GM12864 (cell line): ENCODE measurements around the gene UPP1.

Experiments
- DNase-seq: peaks from one replicate; pipeline ENCODE4 v3.0.0-alpha.2; 2011; ENCODE audit warnings: low read depth
- H3K4me3 ChIP-seq: 2 replicates; pipeline ENCODE4 v1.5.1; 2011; ENCODE audit warnings: mild to moderate bottlenecking, low read depth, low read length, control low read depth
- CTCF ChIP-seq: IDR thresholded peaks from 2 replicates; pipeline ENCODE4 v1.5.1; 2011; ENCODE audit warnings: low read depth, mild to moderate bottlenecking, moderate library complexity, low read length, control low read depth, inconsistent platforms; ENCODE audit errors: missing control alignments

The UPP1 gene

DNA sequence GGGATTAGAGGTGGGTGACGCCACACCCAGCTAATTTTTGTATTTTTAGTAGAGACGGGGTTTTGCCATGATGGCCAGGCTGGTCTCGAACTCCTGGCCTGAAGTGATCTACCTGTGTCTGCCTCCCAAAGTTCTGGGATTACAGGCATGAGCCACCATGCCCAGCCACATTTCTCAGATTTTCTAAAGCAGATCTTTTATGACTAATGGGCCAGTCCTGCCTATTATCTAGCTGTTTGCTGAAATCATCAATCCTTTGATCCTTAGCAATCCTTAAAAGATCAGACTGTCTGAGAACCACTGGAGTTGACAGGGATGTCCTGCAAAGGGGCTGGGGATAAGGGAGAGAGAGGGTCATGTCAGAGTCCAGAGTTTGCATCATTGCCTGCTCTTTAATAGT lies 61.0 kb downstream of the UPP1 start:
- DNase-seq, result no peak
- H3K4me3 ChIP-seq, result no peak overlapping the region
- no peak for TF ChIP-seq CTCF

GRCh38 chr7:48154792-48155413 lies 65.8 kb downstream of the UPP1 start:
- no peak for DNase-seq
- no peak overlapping the region for H3K4me3 ChIP-seq
- peak; percentile 72 for TF ChIP-seq CTCF
